Right atrium auricular region (tissue), 2 donors: ENCODE results near the gene TRAK1. TPM values are rescaled to one million over a fixed set of nuclear protein-coding genes. Genes with fewer than 3 reads are reported as not detected.

Source experiments
- DNase-seq: peaks from one replicate; pipeline ENCODE4 v3.0.0-alpha.2; 2019; ENCODE audit warnings: low spot score
- H3K27ac ChIP-seq, 2 donors: fragments of 200-600 bp; sonication (generic); 1 replicate in 1 of 2; 2 replicates in 1 of 2; pipeline ENCODE4 v1.5.1; 2016 to 2019
- H3K27me3 ChIP-seq, 2 donors: fragments of 200-600 bp; sonication (generic); one replicate each; pipeline versions ENCODE4 v1.5.1 to v1.6.0; 2017 to 2019
- H3K36me3 ChIP-seq: fragments of 200-600 bp; sonication (generic); one replicate; pipeline ENCODE4 v1.5.1; 2016
- H3K4me1 ChIP-seq, 2 donors: fragments of 200-600 bp; sonication (generic); one replicate each; pipeline versions ENCODE4 v1.5.1 to v1.6.0; 2017 to 2019
- H3K4me3 ChIP-seq, 2 donors: fragments of 200-600 bp; sonication (generic); 1 replicate in 1 of 2; 2 replicates in 1 of 2; pipeline ENCODE4 v1.5.1; 2017 to 2019; ENCODE audit warnings: mild to moderate bottlenecking in 1 of 2, moderate library complexity in 1 of 2
- H3K9me3 ChIP-seq, 2 donors: fragments of 200-600 bp; sonication (generic); one replicate each; pipeline ENCODE4 v1.5.1; 2019
- CTCF ChIP-seq, 2 donors: fragments of 200-600 bp; sonication (generic); IDR thresholded peaks; one replicate each; pipeline ENCODE4 v1.5.1; 2019; ENCODE audit warnings: antibody characterized with exemption in 2 of 2
- total RNA-seq, 2 donors: library from RNA; depleted of rRNA; stranded (reverse); fragments of >200 nt; gene quantifications; one replicate each; pipeline ENCODE4 v1.1.0, GENCODE V29; 2016

Gene TRAK1
- total RNA-seq, 2 donors from 2014 or later, result 172 to 259 TPM

- H3K4me3 ChIP-seq, result no peak overlapping the region
- H3K36me3 ChIP-seq, result no peaks in the 10 kb centered on the region
- peaks cover 0 to 75% of the 10 kb centered on the region in 2 donors for H3K4me1 ChIP-seq
- peak overlapping the region in 1 of 2 donors; percentile 14 for H3K27ac ChIP-seq
- no peaks in the 10 kb centered on the region for H3K9me3 ChIP-seq
- TF ChIP-seq CTCF (IDR thresholded peaks at IDR 0.05), result no peak
- no peaks in the 10 kb centered on the region for H3K27me3 ChIP-seq
- no peak for DNase-seq
Measured at GRCh38 chr3:42184651-42185443, 93.7 kb downstream of the TRAK1 start.

- H3K27me3 ChIP-seq, result no peaks in the 10 kb centered on the region
- TF ChIP-seq CTCF (IDR thresholded peaks at IDR 0.05), result no peak
- no peaks in the 10 kb centered on the region for H3K9me3 ChIP-seq
- DNase-seq, result no peak
- H3K27ac ChIP-seq, result peak overlapping the region in 1 of 2 donors; percentile 53
- no peak overlapping the region for H3K4me3 ChIP-seq
- H3K36me3 ChIP-seq, result peaks cover 3% of the 10 kb centered on the region
- H3K4me1 ChIP-seq, result peaks cover 0 to 76% of the 10 kb centered on the region in 2 donors
Measured at GRCh38 chr3:42187936-42188335, 96.8 kb downstream of the TRAK1 start.

- no peak overlapping the region for H3K4me3 ChIP-seq
- H3K27me3 ChIP-seq, result no peaks in the 10 kb centered on the region
- H3K4me1 ChIP-seq, result peaks cover 0 to 72% of the 10 kb centered on the region in 2 donors
- H3K36me3 ChIP-seq, result peaks cover 6% of the 10 kb centered on the region
- H3K27ac ChIP-seq, result peak overlapping the region; percentile 41 to 53
- no peak for TF ChIP-seq CTCF (IDR thresholded peaks at IDR 0.05)
- no peaks in the 10 kb centered on the region for H3K9me3 ChIP-seq
- no peak for DNase-seq
Measured at GRCh38 chr3:42188376-42188775, 97.2 kb downstream of the TRAK1 start.

GRCh38 chr3:42189001-42189460, 97.9 kb downstream of the TRAK1 start:
- peaks cover 11% of the 10 kb centered on the region for H3K36me3 ChIP-seq
- peak overlapping the region; percentile 41 to 53 for H3K27ac ChIP-seq
- H3K4me1 ChIP-seq, result peaks cover 0 to 65% of the 10 kb centered on the region in 2 donors

GRCh38 chr3:42189736-42190135, 98.6 kb downstream of the TRAK1 start:
- no peak for TF ChIP-seq CTCF (IDR thresholded peaks at IDR 0.05)
- no peak overlapping the region for H3K4me3 ChIP-seq
- no peaks in the 10 kb centered on the region for H3K9me3 ChIP-seq
- no peak for DNase-seq
- no peaks in the 10 kb centered on the region for H3K27me3 ChIP-seq
- H3K4me1 ChIP-seq, result peaks cover 0 to 58% of the 10 kb centered on the region in 2 donors
- peak overlapping the region; percentile 41 to 53 for H3K27ac ChIP-seq
- H3K36me3 ChIP-seq, result peaks cover 18% of the 10 kb centered on the region

More at GRCh38 chr3:42189001-42189460, 97.9 kb downstream of the TRAK1 start:
- Histone ChIP-seq H3K9me3 (no peaks in the 10 kb centered on the region), H3K27me3 (no peaks in the 10 kb centered on the region), H3K4me3 (no peak overlapping the region)
- no peak for TF ChIP-seq CTCF (IDR thresholded peaks at IDR 0.05)
- DNase-seq, result no peak
